ENCODE data around the gene MCC. TPM values are rescaled to one million over a fixed set of nuclear protein-coding genes. Genes with fewer than 3 reads are reported as not detected.

The MCC gene
- total and polyA plus RNA-seq, 7 donors = 1.4 to 13.8 (median 4.4) TPM

GRCh38 chr5:113052041-113052795 lies 436.0 kb downstream of the MCC start:
- H3K27me3 ChIP-seq (ENCODE audit: insufficient read depth in 3 of 3, low read length in 2 of 3) = no peaks in the 10 kb centered on the region
- intact Hi-C loops (cut with DNase I) = no loop called here
- no peak overlapping the region for H3K27ac ChIP-seq
- ATAC-seq (no peak), DNase-seq (no peak)
- H3K36me3 ChIP-seq (ENCODE audit: insufficient read depth in 1 of 2, low read depth in 1 of 2) = peaks cover 0 to 24% of the 10 kb centered on the region in 2 donors
- no peak for TF ChIP-seq CTCF (IDR thresholded peaks at IDR 0.05)
- no peak overlapping the region for H3K4me3 ChIP-seq
- no peaks in the 10 kb centered on the region for H3K9me3 ChIP-seq
- WGBS, 3 donors = 78 to 85% (median 83%) methylated on average over 10 of the region's 10 CpGs
- H3K4me1 ChIP-seq = peaks cover 8% of the 10 kb centered on the region

- H3K27ac ChIP-seq = no peak overlapping the region
- no peaks in the 10 kb centered on the region for H3K9me3 ChIP-seq
- peaks cover 0 to 30% of the 10 kb centered on the region in 2 donors for H3K36me3 ChIP-seq (ENCODE audit: insufficient read depth in 1 of 2, low read depth in 1 of 2)
- DNase-seq (no peak), ATAC-seq (peak in 3 of 4 donors; percentile 38 to 60 (median 42))
- peaks cover 8% of the 10 kb centered on the region for H3K4me1 ChIP-seq
- no peaks in the 10 kb centered on the region for H3K27me3 ChIP-seq (ENCODE audit: insufficient read depth in 3 of 3, low read length in 2 of 3)
- TF ChIP-seq CTCF (IDR thresholded peaks at IDR 0.05) = no peak
- intact Hi-C loops (cut with DNase I) = no loop called here
- WGBS, 3 donors = 46 to 54% (median 50%) methylated on average over 9 of the region's 9 CpGs
- no peak overlapping the region for H3K4me3 ChIP-seq
These were observed 437.4 kb downstream of the MCC start for GRCh38 chr5:113050721-113051382.

GRCh38 chr5:113048931-113049330 lies 439.3 kb downstream of the MCC start:
- Histone ChIP-seq H3K27ac (no peak overlapping the region), H3K36me3 (ENCODE audit: insufficient read depth in 1 of 2, low read depth in 1 of 2) (peaks cover 0 to 30% of the 10 kb centered on the region in 2 donors), H3K4me3 (no peak overlapping the region), H3K4me1 (peaks cover 8% of the 10 kb centered on the region), H3K9me3 (no peaks in the 10 kb centered on the region), H3K27me3 (ENCODE audit: insufficient read depth in 3 of 3, low read length in 2 of 3) (no peaks in the 10 kb centered on the region)
- intact Hi-C loops (cut with DNase I) = no loop called here
- ATAC-seq (no peak), DNase-seq (no peak)
- no peak for TF ChIP-seq CTCF (IDR thresholded peaks at IDR 0.05)
- whole genome bisulfite sequencing, 3 donors = 94 to 96% (median 94%) methylated on average over 10 of the region's 10 CpGs

- Histone ChIP-seq H3K27ac (no peak overlapping the region), H3K36me3 (ENCODE audit: insufficient read depth in 1 of 2, low read depth in 1 of 2) (peaks cover 0 to 21% of the 10 kb centered on the region in 2 donors)
- ATAC-seq = no peak
These were observed 440.3 kb downstream of the MCC start for GRCh38 chr5:113047733-113048652.

More at GRCh38 chr5:113047733-113048652, 440.3 kb downstream of the MCC start:
- 78 to 86% (median 84%) methylated on average over 11 of the region's 11 CpGs for WGBS, 3 donors
- no peak for DNase-seq
- Histone ChIP-seq H3K27me3 (ENCODE audit: insufficient read depth in 3 of 3, low read length in 2 of 3) (no peaks in the 10 kb centered on the region), H3K4me3 (no peak overlapping the region), H3K9me3 (no peaks in the 10 kb centered on the region), H3K4me1 (peaks cover 8% of the 10 kb centered on the region)
- intact Hi-C loops (cut with DNase I) = no loop called here
- TF ChIP-seq CTCF (IDR thresholded peaks at IDR 0.05) = no peak

Measured in psoas muscle (tissue), 8 donors.